Measurements from ENCODE around the gene DCAF6.

Gene DCAF6

DNA sequence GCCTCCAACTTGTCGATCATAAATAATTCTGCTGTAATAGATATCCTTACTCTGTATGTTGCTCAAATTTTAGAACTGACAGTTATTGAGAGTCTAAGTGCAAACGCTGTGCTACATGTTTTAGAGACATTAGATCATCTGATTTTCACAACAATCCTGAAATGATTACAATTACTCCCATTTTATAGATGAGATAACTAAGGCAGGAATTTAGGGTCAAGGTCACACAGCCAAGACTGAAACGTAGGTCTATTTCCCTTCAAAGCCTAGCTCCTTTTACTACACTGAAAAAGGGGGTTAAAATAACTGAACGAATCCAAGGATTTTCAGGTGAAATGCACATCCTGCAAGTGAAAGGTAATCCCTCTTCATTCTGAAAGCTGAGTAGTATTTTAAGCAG, 2.7 kb upstream of the DCAF6 start:
- Histone ChIP-seq H3K27me3 (ENCODE audit: insufficient read depth, poor library complexity, severe bottlenecking) (no peaks in the 10 kb centered on the region), H3K27ac (replicated peaks) (no peak overlapping the region), H3K4me3 (replicated peaks; ENCODE audit: insufficient read depth, low read length) (no peak overlapping the region)
- TF ChIP-seq, protein P1, sequence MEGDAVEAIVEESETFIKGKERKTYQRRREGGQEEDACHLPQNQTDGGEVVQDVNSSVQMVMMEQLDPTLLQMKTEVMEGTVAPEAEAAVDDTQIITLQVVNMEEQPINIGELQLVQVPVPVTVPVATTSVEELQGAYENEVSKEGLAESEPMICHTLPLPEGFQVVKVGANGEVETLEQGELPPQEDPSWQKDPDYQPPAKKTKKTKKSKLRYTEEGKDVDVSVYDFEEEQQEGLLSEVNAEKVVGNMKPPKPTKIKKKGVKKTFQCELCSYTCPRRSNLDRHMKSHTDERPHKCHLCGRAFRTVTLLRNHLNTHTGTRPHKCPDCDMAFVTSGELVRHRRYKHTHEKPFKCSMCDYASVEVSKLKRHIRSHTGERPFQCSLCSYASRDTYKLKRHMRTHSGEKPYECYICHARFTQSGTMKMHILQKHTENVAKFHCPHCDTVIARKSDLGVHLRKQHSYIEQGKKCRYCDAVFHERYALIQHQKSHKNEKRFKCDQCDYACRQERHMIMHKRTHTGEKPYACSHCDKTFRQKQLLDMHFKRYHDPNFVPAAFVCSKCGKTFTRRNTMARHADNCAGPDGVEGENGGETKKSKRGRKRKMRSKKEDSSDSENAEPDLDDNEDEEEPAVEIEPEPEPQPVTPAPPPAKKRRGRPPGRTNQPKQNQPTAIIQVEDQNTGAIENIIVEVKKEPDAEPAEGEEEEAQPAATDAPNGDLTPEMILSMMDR (IDR thresholded peaks at IDR 0.05; ENCODE audit: insufficient read depth, low read length) = no peak
- TF ChIP-seq GABPA (IDR thresholded peaks at IDR 0.05; ENCODE audit: low read depth) = no peak
- TF ChIP-seq, protein P2, sequence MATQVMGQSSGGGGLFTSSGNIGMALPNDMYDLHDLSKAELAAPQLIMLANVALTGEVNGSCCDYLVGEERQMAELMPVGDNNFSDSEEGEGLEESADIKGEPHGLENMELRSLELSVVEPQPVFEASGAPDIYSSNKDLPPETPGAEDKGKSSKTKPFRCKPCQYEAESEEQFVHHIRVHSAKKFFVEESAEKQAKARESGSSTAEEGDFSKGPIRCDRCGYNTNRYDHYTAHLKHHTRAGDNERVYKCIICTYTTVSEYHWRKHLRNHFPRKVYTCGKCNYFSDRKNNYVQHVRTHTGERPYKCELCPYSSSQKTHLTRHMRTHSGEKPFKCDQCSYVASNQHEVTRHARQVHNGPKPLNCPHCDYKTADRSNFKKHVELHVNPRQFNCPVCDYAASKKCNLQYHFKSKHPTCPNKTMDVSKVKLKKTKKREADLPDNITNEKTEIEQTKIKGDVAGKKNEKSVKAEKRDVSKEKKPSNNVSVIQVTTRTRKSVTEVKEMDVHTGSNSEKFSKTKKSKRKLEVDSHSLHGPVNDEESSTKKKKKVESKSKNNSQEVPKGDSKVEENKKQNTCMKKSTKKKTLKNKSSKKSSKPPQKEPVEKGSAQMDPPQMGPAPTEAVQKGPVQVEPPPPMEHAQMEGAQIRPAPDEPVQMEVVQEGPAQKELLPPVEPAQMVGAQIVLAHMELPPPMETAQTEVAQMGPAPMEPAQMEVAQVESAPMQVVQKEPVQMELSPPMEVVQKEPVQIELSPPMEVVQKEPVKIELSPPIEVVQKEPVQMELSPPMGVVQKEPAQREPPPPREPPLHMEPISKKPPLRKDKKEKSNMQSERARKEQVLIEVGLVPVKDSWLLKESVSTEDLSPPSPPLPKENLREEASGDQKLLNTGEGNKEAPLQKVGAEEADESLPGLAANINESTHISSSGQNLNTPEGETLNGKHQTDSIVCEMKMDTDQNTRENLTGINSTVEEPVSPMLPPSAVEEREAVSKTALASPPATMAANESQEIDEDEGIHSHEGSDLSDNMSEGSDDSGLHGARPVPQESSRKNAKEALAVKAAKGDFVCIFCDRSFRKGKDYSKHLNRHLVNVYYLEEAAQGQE (IDR thresholded peaks at IDR 0.05; ENCODE audit: insufficient replicate concordance, low read depth) = no peak
- no peak for TF ChIP-seq POLR2AphosphoS5 (IDR thresholded peaks at IDR 0.05; ENCODE audit: low read depth)
- TF ChIP-seq SPI1 (IDR thresholded peaks at IDR 0.05; ENCODE audit: borderline replicate concordance, low read depth) = no peak
- no peak for DNase-seq (ENCODE audit: low read depth in 1 of 2, low spot score in 1 of 2)

DNA sequence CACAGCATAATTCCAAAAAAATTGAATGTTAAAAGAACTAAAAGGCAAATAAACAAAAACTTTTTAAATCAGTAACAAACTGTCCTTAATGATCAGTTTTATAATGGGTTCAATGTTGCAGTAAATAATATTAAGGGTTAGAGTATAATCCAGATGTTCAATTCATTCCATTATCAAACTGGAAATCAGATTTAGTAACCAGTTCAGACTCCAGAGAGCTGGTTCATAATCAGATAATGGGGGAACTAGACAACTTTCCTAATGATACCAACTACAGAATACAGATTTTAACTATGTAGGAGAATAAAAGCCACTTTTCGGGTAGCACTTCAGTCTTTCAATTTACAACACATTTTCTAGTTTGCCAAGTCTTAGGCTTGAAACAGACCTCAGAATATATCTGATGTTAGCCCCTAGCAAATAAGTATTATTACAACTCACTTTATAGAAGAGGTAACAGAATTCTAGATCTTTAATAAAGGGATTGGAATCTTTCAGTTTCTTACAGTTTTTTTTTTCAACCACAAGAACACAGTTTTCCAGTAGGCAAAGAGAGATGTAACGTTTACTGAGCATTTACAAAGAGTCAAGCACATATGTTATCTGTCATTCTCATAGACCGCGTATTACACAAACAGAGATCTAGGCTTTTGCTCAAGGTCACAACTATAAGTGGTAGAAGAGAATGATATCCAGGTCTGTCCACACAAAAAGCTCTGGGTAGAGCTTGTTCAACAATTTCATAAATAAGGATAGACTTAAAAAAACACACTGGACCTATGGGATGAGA, 1.9 kb upstream of the DCAF6 start:
- H3K4me3 ChIP-seq (replicated peaks; ENCODE audit: insufficient read depth, low read length) = peak overlapping the region; percentile 83
- no peak for TF ChIP-seq SPI1 (IDR thresholded peaks at IDR 0.05; ENCODE audit: borderline replicate concordance, low read depth)
- TF ChIP-seq, protein P1 (IDR thresholded peaks at IDR 0.05; ENCODE audit: insufficient read depth, low read length) = no peak
- peak overlapping the region; percentile 100 for H3K27ac ChIP-seq (replicated peaks)
- DNase-seq (ENCODE audit: low read depth in 1 of 2, low spot score in 1 of 2) = no peak
- H3K27me3 ChIP-seq (ENCODE audit: insufficient read depth, poor library complexity, severe bottlenecking) = no peaks in the 10 kb centered on the region

DNA sequence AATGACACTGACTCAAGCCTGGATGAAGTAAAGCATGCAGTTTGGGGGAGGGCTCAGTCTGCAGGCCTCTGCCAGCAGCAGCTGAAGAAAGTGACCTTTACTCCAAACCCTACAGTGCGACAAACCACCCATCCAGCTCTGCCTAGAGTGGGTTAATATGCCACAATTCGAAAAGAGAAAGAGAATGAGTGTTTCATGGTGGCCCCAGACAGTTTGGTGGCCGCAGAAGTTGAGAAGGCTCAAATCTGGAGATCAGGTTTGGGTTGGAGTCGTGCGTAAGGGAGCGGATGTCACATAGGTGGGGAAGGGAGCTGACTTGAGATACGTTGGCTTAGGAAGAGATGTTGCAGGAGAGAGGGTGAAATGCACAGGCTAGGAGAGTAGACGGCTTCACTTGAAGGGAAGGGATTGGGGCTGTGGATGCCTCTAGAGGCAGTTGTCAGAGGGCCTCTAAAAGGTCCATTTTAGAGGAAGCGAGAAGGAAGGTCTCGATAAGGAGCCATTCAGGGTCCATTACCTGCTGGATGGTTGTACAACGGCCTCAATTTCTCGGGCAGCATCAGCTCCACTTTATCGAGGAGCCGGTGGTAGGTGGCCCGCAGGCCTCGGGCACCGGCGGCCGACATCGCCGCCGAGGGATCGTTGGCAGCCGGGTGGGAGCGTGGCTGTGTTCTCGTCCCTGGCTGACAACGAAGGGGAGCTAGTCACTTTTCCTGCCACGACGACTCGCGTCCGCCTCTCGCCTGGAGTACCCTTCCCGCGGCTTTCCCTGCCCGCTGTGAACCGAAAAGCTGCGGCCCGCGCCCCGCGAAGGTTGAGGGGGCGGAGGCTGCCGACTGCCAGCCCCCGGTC, 1.0 kb upstream of the DCAF6 start:
- TF ChIP-seq, protein P2 (IDR thresholded peaks at IDR 0.05; ENCODE audit: insufficient replicate concordance, low read depth) = no peak
- TF ChIP-seq, protein P1 (IDR thresholded peaks at IDR 0.05; ENCODE audit: insufficient read depth, low read length) = no peak
- TF ChIP-seq GABPA (IDR thresholded peaks at IDR 0.05; ENCODE audit: low read depth) (no peak; the same call in 1 of the 2 replicates), POLR2AphosphoS5 (IDR thresholded peaks at IDR 0.05; ENCODE audit: low read depth) (peak; percentile 32; the same call in 1 of the 2 replicates)
- DNase-seq (ENCODE audit: low read depth in 1 of 2, low spot score in 1 of 2) = peak in 1 of 2 experiments; percentile 43
- Histone ChIP-seq H3K4me3 (replicated peaks; ENCODE audit: insufficient read depth, low read length) (peak overlapping the region; percentile 83), H3K27ac (replicated peaks) (peak overlapping the region; percentile 100), H3K27me3 (ENCODE audit: insufficient read depth, poor library complexity, severe bottlenecking) (no peaks in the 10 kb centered on the region)
